Spleen (tissue), 7 donors: ENCODE measurements around the gene NDUFS8.

ENCODE experiments used
- POLR2A ChIP-seq, 3 donors: fragments of 450-650 bp; IDR thresholded peaks; one replicate each; pipeline ENCODE4 v1.5.1; 2017; ENCODE audit warnings: antibody characterized with exemption in 3 of 3, mild to moderate bottlenecking in 1 of 3
- TF ChIP-seq, protein P1 (sequence below), 11 experiments: fragments of 200-600 bp in 7 of 11; fragments of 450-650 bp in 4 of 11; sonication (generic) in 4 of 11; IDR thresholded peaks in 8 of 11; conservative IDR thresholded peaks in 3 of 11; 1 replicate in 7 of 11; 2 replicates in 4 of 11; pipeline versions ENCODE4 v1.4.0 to v1.8.0; 2016 to 2021; ENCODE audit warnings: antibody characterized with exemption in 11 of 11, inconsistent platforms in 4 of 11, mild to moderate bottlenecking in 1 of 11
- donor health status: DM: no; HTN: no; CAD: no; lungs with moderate emphysema.
- donor health status: DM: no; HTN: no; CAD: no.
- donor health status: DM: no; HTN: no; CAD: no.

DNA sequence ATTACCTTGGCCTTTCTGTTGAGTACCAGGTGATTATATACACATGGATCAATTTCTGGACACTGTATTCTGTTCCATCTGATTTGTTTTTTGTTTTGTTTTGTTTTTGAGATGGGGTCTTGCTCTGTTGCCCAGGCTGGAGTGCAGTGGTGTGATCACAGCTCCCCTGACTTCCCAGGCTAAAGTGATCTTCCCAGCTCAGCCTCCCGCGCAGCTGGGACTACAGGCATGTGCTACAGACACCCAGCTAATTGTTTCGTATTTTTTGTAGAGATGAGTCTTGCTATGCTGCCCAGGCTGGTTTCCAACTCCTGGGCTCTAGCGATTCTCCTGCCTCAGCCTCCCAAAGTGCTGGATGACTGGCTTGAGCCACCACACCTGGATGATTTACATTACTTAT is 27.3 kb downstream of the NDUFS8 start:
- TF ChIP-seq, protein P1, sequence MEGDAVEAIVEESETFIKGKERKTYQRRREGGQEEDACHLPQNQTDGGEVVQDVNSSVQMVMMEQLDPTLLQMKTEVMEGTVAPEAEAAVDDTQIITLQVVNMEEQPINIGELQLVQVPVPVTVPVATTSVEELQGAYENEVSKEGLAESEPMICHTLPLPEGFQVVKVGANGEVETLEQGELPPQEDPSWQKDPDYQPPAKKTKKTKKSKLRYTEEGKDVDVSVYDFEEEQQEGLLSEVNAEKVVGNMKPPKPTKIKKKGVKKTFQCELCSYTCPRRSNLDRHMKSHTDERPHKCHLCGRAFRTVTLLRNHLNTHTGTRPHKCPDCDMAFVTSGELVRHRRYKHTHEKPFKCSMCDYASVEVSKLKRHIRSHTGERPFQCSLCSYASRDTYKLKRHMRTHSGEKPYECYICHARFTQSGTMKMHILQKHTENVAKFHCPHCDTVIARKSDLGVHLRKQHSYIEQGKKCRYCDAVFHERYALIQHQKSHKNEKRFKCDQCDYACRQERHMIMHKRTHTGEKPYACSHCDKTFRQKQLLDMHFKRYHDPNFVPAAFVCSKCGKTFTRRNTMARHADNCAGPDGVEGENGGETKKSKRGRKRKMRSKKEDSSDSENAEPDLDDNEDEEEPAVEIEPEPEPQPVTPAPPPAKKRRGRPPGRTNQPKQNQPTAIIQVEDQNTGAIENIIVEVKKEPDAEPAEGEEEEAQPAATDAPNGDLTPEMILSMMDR (IDR thresholded peaks at IDR 0.05 in 8 of 11, conservative IDR thresholded peaks at IDR 0.05 in 3 of 11): no peak
- TF ChIP-seq POLR2A (IDR thresholded peaks at IDR 0.05): no peak
